ENCODE measurements around the gene ENTPD7. TPM values are rescaled to one million over a fixed set of nuclear protein-coding genes. Genes with fewer than 3 reads are reported as not detected.
A peak's percentile ranks its signal among the peaks of the same experiment; 100 is the strongest.

ENTPD7 gene
- total RNA-seq, 4 donors from 2014 or later = 3.3 to 4.8 (median 4.4) TPM

- H3K9me3 ChIP-seq = no peaks in the 10 kb centered on the region
- no peaks in the 10 kb centered on the region for H3K36me3 ChIP-seq
- intact Hi-C loops (cut with DNase I) = no loop called here
- H3K4me1 ChIP-seq = no peaks in the 10 kb centered on the region
- H3K27me3 ChIP-seq = peaks cover 0 to 10% (median 0%) of the 10 kb centered on the region in 4 donors
- WGBS = 58% methylated on average over 3 of the region's 3 CpGs
- no peak for TF ChIP-seq EP300 (IDR thresholded peaks at IDR 0.05)
- no peak for TF ChIP-seq POLR2A (IDR thresholded peaks at IDR 0.05; ENCODE audit: low read depth)
- TF ChIP-seq POLR2AphosphoS5 (IDR thresholded peaks at IDR 0.05) = no peak
- TF ChIP-seq, protein P1, sequence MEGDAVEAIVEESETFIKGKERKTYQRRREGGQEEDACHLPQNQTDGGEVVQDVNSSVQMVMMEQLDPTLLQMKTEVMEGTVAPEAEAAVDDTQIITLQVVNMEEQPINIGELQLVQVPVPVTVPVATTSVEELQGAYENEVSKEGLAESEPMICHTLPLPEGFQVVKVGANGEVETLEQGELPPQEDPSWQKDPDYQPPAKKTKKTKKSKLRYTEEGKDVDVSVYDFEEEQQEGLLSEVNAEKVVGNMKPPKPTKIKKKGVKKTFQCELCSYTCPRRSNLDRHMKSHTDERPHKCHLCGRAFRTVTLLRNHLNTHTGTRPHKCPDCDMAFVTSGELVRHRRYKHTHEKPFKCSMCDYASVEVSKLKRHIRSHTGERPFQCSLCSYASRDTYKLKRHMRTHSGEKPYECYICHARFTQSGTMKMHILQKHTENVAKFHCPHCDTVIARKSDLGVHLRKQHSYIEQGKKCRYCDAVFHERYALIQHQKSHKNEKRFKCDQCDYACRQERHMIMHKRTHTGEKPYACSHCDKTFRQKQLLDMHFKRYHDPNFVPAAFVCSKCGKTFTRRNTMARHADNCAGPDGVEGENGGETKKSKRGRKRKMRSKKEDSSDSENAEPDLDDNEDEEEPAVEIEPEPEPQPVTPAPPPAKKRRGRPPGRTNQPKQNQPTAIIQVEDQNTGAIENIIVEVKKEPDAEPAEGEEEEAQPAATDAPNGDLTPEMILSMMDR (IDR thresholded peaks at IDR 0.05) = no peak
- H3K27ac ChIP-seq (replicated peaks in 1 of 4) = no peak overlapping the region
- no peak overlapping the region for H3K4me3 ChIP-seq
- DNase-seq (ENCODE audit: extremely low spot score) = no peak
Measured at GRCh38 chr10:99629625-99629978, 29.7 kb upstream of the ENTPD7 start.

DNA sequence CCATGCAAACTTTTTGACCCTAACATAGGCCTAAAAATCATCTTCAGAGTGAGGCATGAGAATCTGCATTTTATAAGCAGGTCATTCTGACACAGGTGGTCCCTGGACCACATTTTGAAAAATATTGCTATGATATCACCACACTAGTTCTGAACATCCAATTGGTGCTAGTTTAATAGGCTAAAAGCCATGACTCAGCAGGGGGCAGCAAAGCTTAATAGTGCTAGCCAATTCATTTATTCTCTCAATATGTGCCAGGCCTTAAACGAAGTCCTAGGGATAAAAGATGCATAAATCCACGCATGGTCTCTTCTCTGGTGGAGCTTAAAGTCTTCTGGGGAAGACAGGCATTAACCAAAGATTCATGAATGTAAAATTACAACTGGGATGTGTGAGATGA, 28.9 kb upstream of the ENTPD7 start:
- H3K36me3 ChIP-seq = no peaks in the 10 kb centered on the region
- intact Hi-C loops (cut with DNase I) = no loop called here
- no peak overlapping the region for H3K27ac ChIP-seq (replicated peaks in 1 of 4)
- no peaks in the 10 kb centered on the region for H3K4me1 ChIP-seq
- H3K4me3 ChIP-seq = no peak overlapping the region
- no peaks in the 10 kb centered on the region for H3K9me3 ChIP-seq
- DNase-seq (ENCODE audit: extremely low spot score) = no peak
- WGBS = 29% methylated on average over 2 of the region's 2 CpGs
- H3K27me3 ChIP-seq = peaks cover 0 to 10% (median 0%) of the 10 kb centered on the region in 4 donors
- no peak for TF ChIP-seq EP300 (IDR thresholded peaks at IDR 0.05)
- TF ChIP-seq, protein P1 (IDR thresholded peaks at IDR 0.05) = peak in 2 of 3 experiments; percentile 12 to 18
- TF ChIP-seq POLR2A (IDR thresholded peaks at IDR 0.05; ENCODE audit: low read depth) = no peak

DNA sequence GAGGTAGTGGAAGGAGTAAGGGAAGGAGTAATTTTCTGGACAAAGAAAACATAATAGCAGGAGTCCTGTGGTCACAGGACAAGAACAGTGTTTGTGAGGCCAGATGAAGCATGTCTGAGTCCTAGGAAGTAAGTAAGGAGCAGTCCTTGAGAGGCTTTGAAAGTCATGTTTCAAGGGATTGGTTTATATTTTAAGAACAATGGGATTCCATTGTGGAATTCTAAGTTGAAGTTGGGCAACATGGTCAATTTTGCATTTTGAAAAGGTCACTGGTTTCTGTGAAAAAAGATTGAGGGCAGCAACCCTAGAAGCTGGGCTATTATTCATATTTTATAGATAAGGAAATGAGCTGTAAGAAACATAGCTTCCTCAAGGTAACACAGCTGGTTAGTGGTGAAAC, 28.3 kb upstream of the ENTPD7 start:
- intact Hi-C loops (cut with DNase I) = no loop called here
- Histone ChIP-seq H3K36me3 (no peaks in the 10 kb centered on the region), H3K9me3 (no peaks in the 10 kb centered on the region), H3K4me3 (no peak overlapping the region), H3K27ac (replicated peaks in 1 of 4) (no peak overlapping the region), H3K4me1 (no peaks in the 10 kb centered on the region), H3K27me3 (peaks cover 0 to 10% (median 0%) of the 10 kb centered on the region in 4 donors)
- no peak for DNase-seq (ENCODE audit: extremely low spot score)
- TF ChIP-seq POLR2A (IDR thresholded peaks at IDR 0.05; ENCODE audit: low read depth) (no peak), POLR2AphosphoS5 (IDR thresholded peaks at IDR 0.05) (no peak), EP300 (IDR thresholded peaks at IDR 0.05) (no peak)
- TF ChIP-seq, protein P1 (IDR thresholded peaks at IDR 0.05) = no peak

GRCh38 chr10:99631496-99631895, 27.8 kb upstream of the ENTPD7 start:
- Histone ChIP-seq H3K36me3 (no peaks in the 10 kb centered on the region), H3K4me3 (no peak overlapping the region), H3K27ac (replicated peaks in 1 of 4) (no peak overlapping the region), H3K4me1 (no peaks in the 10 kb centered on the region), H3K9me3 (no peaks in the 10 kb centered on the region), H3K27me3 (peaks cover 0 to 10% (median 0%) of the 10 kb centered on the region in 4 donors)
- DNase-seq (ENCODE audit: extremely low spot score) = no peak
- 84% methylated on average over 3 of the region's 3 CpGs for WGBS
- intact Hi-C loops (cut with DNase I) = no loop called here
- TF ChIP-seq POLR2A (IDR thresholded peaks at IDR 0.05; ENCODE audit: low read depth) (no peak), EP300 (IDR thresholded peaks at IDR 0.05) (no peak), POLR2AphosphoS5 (IDR thresholded peaks at IDR 0.05) (no peak)
- TF ChIP-seq, protein P1 (IDR thresholded peaks at IDR 0.05) = no peak

DNA sequence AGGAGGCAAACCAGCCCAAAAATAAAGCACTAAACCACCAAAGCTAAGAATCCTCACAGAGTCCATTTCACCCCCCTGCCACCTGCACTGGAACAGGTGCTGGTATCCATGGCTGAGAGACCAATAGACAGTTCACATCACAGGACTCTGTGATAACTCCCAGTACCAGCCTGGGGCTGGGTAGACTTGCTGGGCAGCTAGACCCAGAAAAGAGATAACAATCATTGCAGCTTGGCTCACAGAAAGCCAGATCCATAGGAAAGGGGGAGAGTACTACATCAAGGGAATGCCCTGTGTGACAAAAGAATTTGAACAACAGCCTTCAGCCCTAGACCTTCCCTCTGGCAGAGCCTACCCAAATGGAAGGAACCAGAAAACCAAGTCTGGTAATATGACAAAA, 25.5 kb upstream of the ENTPD7 start:
- TF ChIP-seq POLR2AphosphoS5 (IDR thresholded peaks at IDR 0.05) (no peak), POLR2A (IDR thresholded peaks at IDR 0.05; ENCODE audit: low read depth) (no peak), EP300 (IDR thresholded peaks at IDR 0.05) (no peak)
- TF ChIP-seq, protein P1 (IDR thresholded peaks at IDR 0.05) = no peak
- Histone ChIP-seq H3K27ac (replicated peaks in 1 of 4) (no peak overlapping the region), H3K4me3 (no peak overlapping the region), H3K4me1 (no peaks in the 10 kb centered on the region), H3K27me3 (peaks cover 0 to 10% (median 0%) of the 10 kb centered on the region in 4 donors), H3K9me3 (no peaks in the 10 kb centered on the region), H3K36me3 (no peaks in the 10 kb centered on the region)
- intact Hi-C loops (cut with DNase I) = no loop called here
- no peak for DNase-seq (ENCODE audit: extremely low spot score)

Data from esophagus muscularis mucosa (tissue), 4 donors.